Endothelial cell of umbilical vein (primary cell): ENCODE results near the gene STRBP. TPM values are rescaled to one million over a fixed set of nuclear protein-coding genes. Genes with fewer than 3 reads are reported as not detected.

Source experiments
- BruUV-seq: library from RNA; stranded (reverse); fragments of 400-500 nt; replicated peaks from 2 replicates; lab custom pipeline; 2021; lab: Mats Ljungman, UMichigan
- CTCF ChIA-PET: fragments of 300-600, 350-600 bp; sonication (Branson Sonifier 250); formaldehyde crosslinking; loops from one replicate; lab custom pipeline; 2021; ENCODE audit warnings: antibody characterized with exemption, inconsistent platforms; lab: Charles Lee
- POLR2A ChIA-PET: fragments of 300-600, 350-600 bp; sonication (Branson Sonifier 250); formaldehyde crosslinking; loops from one replicate; lab custom pipeline; 2021; ENCODE audit warnings: antibody characterized with exemption, inconsistent platforms; lab: Charles Lee
- DNase-seq: peaks from one replicate; pipeline ENCODE4 v3.0.0-alpha.2; 2011; ENCODE audit warnings: low read depth, low spot score
- FAIRE-seq: peaks from 2 replicates; lab custom pipeline; 2011; peaks lifted over from hg19 to GRCh38; lab: Jason Lieb, UNC
- H2AFZ ChIP-seq: 2 replicates; pipeline ENCODE4 v1.6.0; 2012; ENCODE audit warnings: low read depth, low read length, control low read depth, inconsistent platforms
- H3K27ac ChIP-seq: 2 replicates; pipeline ENCODE4 v1.5.1; 2011; ENCODE audit warnings: low read depth, mild to moderate bottlenecking, control low read depth, low read length, moderate library complexity; ENCODE audit not compliant: insufficient read depth
- H3K27me3 ChIP-seq, 2 experiments: 2 replicates each; pipeline versions ENCODE4 v1.6.0 to v1.6.1; 2011; ENCODE audit warnings: low read length in 2 of 2, mixed read lengths in 1 of 2; ENCODE audit not compliant: control insufficient read depth in 2 of 2, insufficient read depth in 2 of 2
- H3K36me3 ChIP-seq, 2 experiments: 2 replicates in 1 of 2; 3 replicates in 1 of 2; pipeline ENCODE4 v1.5.1; 2011; ENCODE audit warnings: low read length in 2 of 2, mild to moderate bottlenecking in 1 of 2, moderate library complexity in 1 of 2; ENCODE audit not compliant: control insufficient read depth in 2 of 2, insufficient read depth in 2 of 2; ENCODE audit errors: extremely low read depth in 1 of 2
- H3K4me1 ChIP-seq: 3 replicates; pipeline ENCODE4 v1.5.1; 2011; ENCODE audit warnings: mild to moderate bottlenecking, low read length; ENCODE audit not compliant: control insufficient read depth, insufficient read depth; ENCODE audit errors: extremely low read depth
- H3K4me2 ChIP-seq: 2 replicates; pipeline ENCODE4 v1.6.1; 2011; ENCODE audit warnings: low read length, control low read depth, mixed read lengths; ENCODE audit not compliant: insufficient read depth
- H3K4me3 ChIP-seq, 3 experiments: fragments of 200-600 bp in 1 of 3; sonication (generic), shearing (Covaris generic) in 1 of 3; replicated peaks in 1 of 3; 2 replicates each; pipeline ENCODE4 v1.5.1; 2011 to 2016; ENCODE audit warnings: control low read depth in 3 of 3, low read length in 3 of 3, mild to moderate bottlenecking in 2 of 3, inconsistent platforms in 1 of 3, low read depth in 1 of 3, moderate library complexity in 1 of 3; ENCODE audit not compliant: insufficient read depth in 1 of 3
- H3K79me2 ChIP-seq: 2 replicates; pipeline ENCODE4 v1.6.0; 2012; ENCODE audit warnings: low read length, inconsistent platforms; ENCODE audit not compliant: control insufficient read depth, insufficient read depth
- H3K9ac ChIP-seq: replicated peaks from 2 replicates; pipeline ENCODE3; 2011; ENCODE audit warnings: low read length, control low read depth; ENCODE audit not compliant: insufficient read depth; ENCODE audit errors: extremely low read depth
- H3K9me1 ChIP-seq: replicated peaks from 3 replicates; pipeline ENCODE4 v1.6.0; 2011; ENCODE audit warnings: mild to moderate bottlenecking, low read length; ENCODE audit not compliant: control insufficient read depth, insufficient read depth; ENCODE audit errors: extremely low read depth
- H3K9me3 ChIP-seq: replicated peaks from 2 replicates; pipeline ENCODE4 v1.5.1; 2012; ENCODE audit warnings: low read length, inconsistent platforms; ENCODE audit not compliant: control insufficient read depth, insufficient read depth
- H4K20me1 ChIP-seq: replicated peaks from 2 replicates; pipeline ENCODE3; 2011; ENCODE audit warnings: mild to moderate bottlenecking, low read length; ENCODE audit not compliant: control insufficient read depth, insufficient read depth; ENCODE audit errors: extremely low read depth
- EZH2 ChIP-seq: IDR thresholded peaks from 2 replicates; pipeline ENCODE4 v1.6.1; 2012; ENCODE audit warnings: borderline replicate concordance, low read depth, mild to moderate bottlenecking, moderate library complexity, low read length, inconsistent platforms; ENCODE audit not compliant: severe bottlenecking
- FOS ChIP-seq: IDR thresholded peaks from 2 replicates; pipeline ENCODE4 v1.6.1; 2011; ENCODE audit warnings: mild to moderate bottlenecking, low read length, moderate library complexity, borderline replicate concordance; ENCODE audit not compliant: insufficient read depth
- GATA2 ChIP-seq: IDR thresholded peaks from 2 replicates; pipeline ENCODE4 v1.7.0; 2011; ENCODE audit warnings: low read depth, mild to moderate bottlenecking, moderate library complexity, mixed read lengths, low read length; ENCODE audit not compliant: insufficient read length, insufficient read depth
- JUN ChIP-seq: IDR thresholded peaks from 2 replicates; pipeline ENCODE4 v1.6.1; 2011; ENCODE audit warnings: borderline replicate concordance, low read depth; ENCODE audit not compliant: insufficient read length, insufficient read depth
- MYC ChIP-seq: IDR thresholded peaks from one replicate; pipeline ENCODE4 v1.6.1; 2011; ENCODE audit warnings: mild to moderate bottlenecking, low read depth, low read length
- POLR2A ChIP-seq: IDR thresholded peaks from 2 replicates; pipeline ENCODE4 v1.6.1; 2012; ENCODE audit warnings: low read depth, mild to moderate bottlenecking, control low read depth, low read length
- POLR2AphosphoS5 ChIP-seq: IDR thresholded peaks from 2 replicates; pipeline ENCODE4 v1.6.1; 2012; ENCODE audit warnings: low read depth, mild to moderate bottlenecking, control low read depth, low read length, moderate library complexity; ENCODE audit not compliant: insufficient read depth
- dilution Hi-C: fragments of 300-500 bp; cut with MboI; formaldehyde crosslinking; loops from one replicate; pipeline ENCODE4 v1.15.0; 2019; ENCODE audit warnings: low sequenced_read_pairs; ENCODE audit not compliant: extremely low pct_ligation_motif_present
- intact Hi-C: fragments of 100-400 bp; cut with micrococcal nuclease; formaldehyde crosslinking; loops from one replicate; pipeline ENCODE4 v1.10.0; 2022
- polyA plus RNA-seq, 4 experiments: library from polyadenylated mRNA; depleted of rRNA in 3 of 4; stranded (reverse) in 3 of 4; unstranded in 1 of 4; fragments of >200 nt; gene quantifications; 2 replicates each; pipeline versions ENCODE4 v1.2.1 to v1.2.3, GENCODE V29; 2011 to 2012; ENCODE audit warnings: missing spikeins in 1 of 4
- total RNA-seq: library from RNA; stranded (reverse); gene quantifications from 2 replicates; pipeline ENCODE4 v1.2.3, GENCODE V29; 2021
- TF ChIP-seq, protein P1 (sequence below), 2 donors: IDR thresholded peaks; 1 replicate in 1 of 2; 2 replicates in 1 of 2; pipeline ENCODE4 v1.5.1; 2011; ENCODE audit warnings: low read length in 2 of 2, mild to moderate bottlenecking in 2 of 2, moderate library complexity in 2 of 2, control low read depth in 1 of 2, inconsistent platforms in 1 of 2, low read depth in 1 of 2; ENCODE audit not compliant: insufficient read depth in 1 of 2; ENCODE audit errors: extremely low read depth in 1 of 2
- TF ChIP-seq, protein P2 (sequence below): IDR thresholded peaks from 2 replicates; pipeline ENCODE4 v1.6.1; 2011; ENCODE audit not compliant: insufficient read depth, insufficient read length

STRBP gene
- total and polyA plus RNA-seq, 2 donors (not counting 3 experiments of a cell fraction or from before 2014, with no cell fraction given) = 7.7 to 15.4 TPM

DNA sequence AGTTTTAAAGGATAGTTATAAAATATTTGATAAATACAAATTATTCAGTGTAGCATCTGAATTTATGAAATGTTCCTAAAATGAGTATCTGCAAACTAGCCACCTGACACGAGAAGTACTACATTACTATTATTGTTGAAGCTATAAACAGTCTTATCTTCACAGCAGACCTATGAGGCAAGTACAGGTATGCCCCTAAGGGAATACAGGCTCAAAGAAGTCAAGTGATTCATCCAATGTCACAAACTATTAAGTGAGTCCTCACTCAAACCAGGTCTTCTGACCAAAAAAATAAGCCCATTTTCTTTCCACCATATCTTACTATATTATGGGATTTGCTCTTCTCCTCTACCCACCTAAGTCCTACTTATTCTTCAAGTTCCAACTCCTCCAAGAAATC is 28.7 kb downstream of the STRBP start:
- CTCF ChIA-PET = interaction anchor here (0.8 to 1.3 kb wide), 2 partner anchors 16 to 138 kb away, joined by 3 read pairs; no protein-coding TSS in a partner anchor
- intact Hi-C loops = no loop called here
- dilution Hi-C loops = no loop called here

More for the DNA sequence above, 28.7 kb downstream of the STRBP start:
- Histone ChIP-seq H3K79me2 (no peaks in the 10 kb centered on the region), H3K4me3 (no peak overlapping the region), H3K36me3 (no peaks in the 10 kb centered on the region), H3K27me3 (no peaks in the 10 kb centered on the region), H3K27ac (no peak overlapping the region), H3K9me3 (no peaks in the 10 kb centered on the region), H3K9ac (no peak overlapping the region), H3K4me1 (no peaks in the 10 kb centered on the region), H2AFZ (no peak overlapping the region), H3K9me1 (peaks cover 2% of the 10 kb centered on the region), H4K20me1 (no peaks in the 10 kb centered on the region), H3K4me2 (no peak overlapping the region)
- DNase-seq = no peak
- POLR2A ChIA-PET = no interaction called here
- no TSS peak for BruUV-seq
- no peak for FAIRE-seq
- TF ChIP-seq, protein P1, sequence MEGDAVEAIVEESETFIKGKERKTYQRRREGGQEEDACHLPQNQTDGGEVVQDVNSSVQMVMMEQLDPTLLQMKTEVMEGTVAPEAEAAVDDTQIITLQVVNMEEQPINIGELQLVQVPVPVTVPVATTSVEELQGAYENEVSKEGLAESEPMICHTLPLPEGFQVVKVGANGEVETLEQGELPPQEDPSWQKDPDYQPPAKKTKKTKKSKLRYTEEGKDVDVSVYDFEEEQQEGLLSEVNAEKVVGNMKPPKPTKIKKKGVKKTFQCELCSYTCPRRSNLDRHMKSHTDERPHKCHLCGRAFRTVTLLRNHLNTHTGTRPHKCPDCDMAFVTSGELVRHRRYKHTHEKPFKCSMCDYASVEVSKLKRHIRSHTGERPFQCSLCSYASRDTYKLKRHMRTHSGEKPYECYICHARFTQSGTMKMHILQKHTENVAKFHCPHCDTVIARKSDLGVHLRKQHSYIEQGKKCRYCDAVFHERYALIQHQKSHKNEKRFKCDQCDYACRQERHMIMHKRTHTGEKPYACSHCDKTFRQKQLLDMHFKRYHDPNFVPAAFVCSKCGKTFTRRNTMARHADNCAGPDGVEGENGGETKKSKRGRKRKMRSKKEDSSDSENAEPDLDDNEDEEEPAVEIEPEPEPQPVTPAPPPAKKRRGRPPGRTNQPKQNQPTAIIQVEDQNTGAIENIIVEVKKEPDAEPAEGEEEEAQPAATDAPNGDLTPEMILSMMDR (IDR thresholded peaks at IDR 0.05; ENCODE audit: extremely low read depth in 1 of 2, insufficient read depth in 1 of 2, low read depth in 1 of 2, low read length in 2 of 2) = no peak
- TF ChIP-seq MYC (no peak), FOS (no peak), POLR2AphosphoS5 (no peak), JUN (no peak), GATA2 (no peak), EZH2 (no peak), POLR2A (no peak)
- TF ChIP-seq, protein P2, sequence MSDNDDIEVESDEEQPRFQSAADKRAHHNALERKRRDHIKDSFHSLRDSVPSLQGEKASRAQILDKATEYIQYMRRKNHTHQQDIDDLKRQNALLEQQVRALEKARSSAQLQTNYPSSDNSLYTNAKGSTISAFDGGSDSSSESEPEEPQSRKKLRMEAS = no peak
